Measurements from ENCODE around the gene PSRC1.

PSRC1 gene

GRCh38 chr1:109243860-109244552 lies 38.9 kb downstream of the PSRC1 start:
- no peak overlapping the region for H3K27ac ChIP-seq (ENCODE audit: insufficient read depth, low read depth, low read length, poor library complexity, severe bottlenecking)
- peaks cover under 1% of the 10 kb centered on the region for H3K36me3 ChIP-seq (ENCODE audit: control insufficient read depth, insufficient read depth, low read length)
- peaks cover 24% of the 10 kb centered on the region for H3K4me1 ChIP-seq (ENCODE audit: control insufficient read depth, insufficient read depth, low read length)
- 93% methylated on average over 8 of the region's 8 CpGs for WGBS, 2 experiments
- no peak overlapping the region for H3K4me3 ChIP-seq (ENCODE audit: insufficient read depth, low read depth, low read length)
- H3K27me3 ChIP-seq (ENCODE audit: control insufficient read depth, insufficient read depth, low read length, poor library complexity, severe bottlenecking): peaks cover 8% of the 10 kb centered on the region
- no peaks in the 10 kb centered on the region for H3K9me3 ChIP-seq (ENCODE audit: control insufficient read depth, low read length)

- peaks cover 9% of the 10 kb centered on the region for H3K36me3 ChIP-seq (ENCODE audit: control insufficient read depth, insufficient read depth, low read length)
Observed at GRCh38 chr1:109243221-109243620, 39.7 kb downstream of the PSRC1 start.

GRCh38 chr1:109242387-109242786 lies 40.6 kb downstream of the PSRC1 start:
- 90 to 91% methylated on average over 7 of the region's 7 CpGs for WGBS, 2 experiments
- Histone ChIP-seq H3K9me3 (ENCODE audit: control insufficient read depth, low read length) (no peaks in the 10 kb centered on the region), H3K36me3 (ENCODE audit: control insufficient read depth, insufficient read depth, low read length) (peaks cover 17% of the 10 kb centered on the region), H3K27me3 (ENCODE audit: control insufficient read depth, insufficient read depth, low read length, poor library complexity, severe bottlenecking) (peaks cover 2% of the 10 kb centered on the region), H3K27ac (ENCODE audit: insufficient read depth, low read depth, low read length, poor library complexity, severe bottlenecking) (no peak overlapping the region), H3K4me3 (ENCODE audit: insufficient read depth, low read depth, low read length) (no peak overlapping the region), H3K4me1 (ENCODE audit: control insufficient read depth, insufficient read depth, low read length) (peaks cover 28% of the 10 kb centered on the region)

More at GRCh38 chr1:109243221-109243620, 39.7 kb downstream of the PSRC1 start:
- Histone ChIP-seq H3K27ac (ENCODE audit: insufficient read depth, low read depth, low read length, poor library complexity, severe bottlenecking) (no peak overlapping the region), H3K27me3 (ENCODE audit: control insufficient read depth, insufficient read depth, low read length, poor library complexity, severe bottlenecking) (peaks cover 8% of the 10 kb centered on the region), H3K4me3 (ENCODE audit: insufficient read depth, low read depth, low read length) (no peak overlapping the region), H3K4me1 (ENCODE audit: control insufficient read depth, insufficient read depth, low read length) (peaks cover 26% of the 10 kb centered on the region), H3K9me3 (ENCODE audit: control insufficient read depth, low read length) (no peaks in the 10 kb centered on the region)
- 77 to 79% methylated on average over 5 of the region's 5 CpGs for WGBS, 2 experiments

- H3K4me3 ChIP-seq (ENCODE audit: insufficient read depth, low read depth, low read length): no peak overlapping the region
- H3K4me1 ChIP-seq (ENCODE audit: control insufficient read depth, insufficient read depth, low read length): peaks cover 30% of the 10 kb centered on the region
- no peak overlapping the region for H3K27ac ChIP-seq (ENCODE audit: insufficient read depth, low read depth, low read length, poor library complexity, severe bottlenecking)
- 70 to 71% methylated on average over 8 of the region's 8 CpGs for whole genome bisulfite sequencing, 2 experiments
- peaks cover 22% of the 10 kb centered on the region for H3K36me3 ChIP-seq (ENCODE audit: control insufficient read depth, insufficient read depth, low read length)
- no peaks in the 10 kb centered on the region for H3K27me3 ChIP-seq (ENCODE audit: control insufficient read depth, insufficient read depth, low read length, poor library complexity, severe bottlenecking)
- H3K9me3 ChIP-seq (ENCODE audit: control insufficient read depth, low read length): no peaks in the 10 kb centered on the region
Observed at GRCh38 chr1:109241841-109242345, 41.1 kb downstream of the PSRC1 start.

GRCh38 chr1:109241344-109241743 lies 41.6 kb downstream of the PSRC1 start:
- Histone ChIP-seq H3K9me3 (ENCODE audit: control insufficient read depth, low read length) (no peaks in the 10 kb centered on the region), H3K36me3 (ENCODE audit: control insufficient read depth, insufficient read depth, low read length) (peaks cover 26% of the 10 kb centered on the region), H3K4me3 (ENCODE audit: insufficient read depth, low read depth, low read length) (no peak overlapping the region), H3K4me1 (ENCODE audit: control insufficient read depth, insufficient read depth, low read length) (peaks cover 30% of the 10 kb centered on the region), H3K27me3 (ENCODE audit: control insufficient read depth, insufficient read depth, low read length, poor library complexity, severe bottlenecking) (no peaks in the 10 kb centered on the region), H3K27ac (ENCODE audit: insufficient read depth, low read depth, low read length, poor library complexity, severe bottlenecking) (no peak overlapping the region)
- WGBS, 2 experiments: 73 to 82% methylated on average over 6 of the region's 6 CpGs

- 61 to 69% methylated on average over 26 of the region's 26 CpGs for WGBS, 2 experiments
- Histone ChIP-seq H3K27ac (ENCODE audit: insufficient read depth, low read depth, low read length, poor library complexity, severe bottlenecking) (no peak overlapping the region), H3K36me3 (ENCODE audit: control insufficient read depth, insufficient read depth, low read length) (peaks cover 34% of the 10 kb centered on the region), H3K27me3 (ENCODE audit: control insufficient read depth, insufficient read depth, low read length, poor library complexity, severe bottlenecking) (no peaks in the 10 kb centered on the region), H3K4me3 (ENCODE audit: insufficient read depth, low read depth, low read length) (no peak overlapping the region), H3K4me1 (ENCODE audit: control insufficient read depth, insufficient read depth, low read length) (peaks cover 30% of the 10 kb centered on the region), H3K9me3 (ENCODE audit: control insufficient read depth, low read length) (no peaks in the 10 kb centered on the region)
Observed at GRCh38 chr1:109240158-109241152, 42.5 kb downstream of the PSRC1 start.

- H3K4me3 ChIP-seq (ENCODE audit: insufficient read depth, low read depth, low read length): no peak overlapping the region
- 66 to 70% methylated on average over 6 of the region's 6 CpGs for WGBS, 2 experiments
- peaks cover 42% of the 10 kb centered on the region for H3K36me3 ChIP-seq (ENCODE audit: control insufficient read depth, insufficient read depth, low read length)
- H3K27ac ChIP-seq (ENCODE audit: insufficient read depth, low read depth, low read length, poor library complexity, severe bottlenecking): no peak overlapping the region
- peaks cover 30% of the 10 kb centered on the region for H3K4me1 ChIP-seq (ENCODE audit: control insufficient read depth, insufficient read depth, low read length)
- no peaks in the 10 kb centered on the region for H3K9me3 ChIP-seq (ENCODE audit: control insufficient read depth, low read length)
- no peaks in the 10 kb centered on the region for H3K27me3 ChIP-seq (ENCODE audit: control insufficient read depth, insufficient read depth, low read length, poor library complexity, severe bottlenecking)
Observed at GRCh38 chr1:109239409-109240068, 43.4 kb downstream of the PSRC1 start.

GRCh38 chr1:109239047-109239408 lies 43.9 kb downstream of the PSRC1 start:
- Histone ChIP-seq H3K9me3 (ENCODE audit: control insufficient read depth, low read length) (no peaks in the 10 kb centered on the region), H3K36me3 (ENCODE audit: control insufficient read depth, insufficient read depth, low read length) (peaks cover 45% of the 10 kb centered on the region), H3K4me3 (ENCODE audit: insufficient read depth, low read depth, low read length) (no peak overlapping the region), H3K4me1 (ENCODE audit: control insufficient read depth, insufficient read depth, low read length) (peaks cover 30% of the 10 kb centered on the region), H3K27me3 (ENCODE audit: control insufficient read depth, insufficient read depth, low read length, poor library complexity, severe bottlenecking) (no peaks in the 10 kb centered on the region), H3K27ac (ENCODE audit: insufficient read depth, low read depth, low read length, poor library complexity, severe bottlenecking) (no peak overlapping the region)
- WGBS, 2 experiments: 77 to 78% methylated on average over 5 of the region's 5 CpGs

- Histone ChIP-seq H3K36me3 (ENCODE audit: control insufficient read depth, insufficient read depth, low read length) (peaks cover 45% of the 10 kb centered on the region), H3K27ac (ENCODE audit: insufficient read depth, low read depth, low read length, poor library complexity, severe bottlenecking) (peak overlapping the region; percentile 36)
Observed at GRCh38 chr1:109238382-109238781, 44.6 kb downstream of the PSRC1 start.

More at GRCh38 chr1:109238382-109238781, 44.6 kb downstream of the PSRC1 start:
- 71 to 84% methylated on average over 2 of the region's 2 CpGs for WGBS, 2 experiments
- peaks cover 30% of the 10 kb centered on the region for H3K4me1 ChIP-seq (ENCODE audit: control insufficient read depth, insufficient read depth, low read length)
- H3K4me3 ChIP-seq (ENCODE audit: insufficient read depth, low read depth, low read length): no peak overlapping the region
- H3K9me3 ChIP-seq (ENCODE audit: control insufficient read depth, low read length): no peaks in the 10 kb centered on the region
- no peaks in the 10 kb centered on the region for H3K27me3 ChIP-seq (ENCODE audit: control insufficient read depth, insufficient read depth, low read length, poor library complexity, severe bottlenecking)
